Neuronal stem cell (in vitro differentiated cells): ENCODE data around the gene TP53RK.

ENCODE experiments used
- DNase-seq: peaks from one replicate; pipeline ENCODE4 v3.0.0-alpha.2; 2013; ENCODE audit warnings: low spot score
- H2AFZ ChIP-seq: one replicate; pipeline ENCODE4 v1.6.1; 2013; ENCODE audit warnings: mild to moderate bottlenecking, low read length, inconsistent platforms
- H2AK5ac ChIP-seq: 2 replicates; pipeline ENCODE4 v1.6.1; 2013; ENCODE audit warnings: low read depth, mild to moderate bottlenecking, inconsistent platforms, low read length, moderate library complexity, mixed read lengths
- H2BK120ac ChIP-seq: 2 replicates; pipeline ENCODE4 v1.6.1; 2013; ENCODE audit warnings: low read depth, mild to moderate bottlenecking, inconsistent platforms, low read length, moderate library complexity, mixed read lengths
- H2BK12ac ChIP-seq: one replicate; pipeline ENCODE4 v1.6.1; 2013; ENCODE audit warnings: low read length, inconsistent platforms
- H2BK15ac ChIP-seq: 2 replicates; pipeline ENCODE4 v1.6.1; 2013; ENCODE audit warnings: mild to moderate bottlenecking, low read length, inconsistent platforms, mixed read lengths
- H2BK5ac ChIP-seq: one replicate; pipeline ENCODE4 v1.6.1; 2013; ENCODE audit warnings: inconsistent platforms, mild to moderate bottlenecking, low read length, moderate library complexity
- H3K14ac ChIP-seq: one replicate; pipeline ENCODE4 v1.6.1; 2013; ENCODE audit warnings: low read length, inconsistent platforms
- H3K18ac ChIP-seq: 2 replicates; pipeline ENCODE4 v1.6.1; 2013; ENCODE audit warnings: low read length, inconsistent platforms
- H3K23ac ChIP-seq: 2 replicates; pipeline ENCODE4 v1.6.1; 2013; ENCODE audit warnings: low read depth, mild to moderate bottlenecking, mixed read lengths, low read length, inconsistent platforms; ENCODE audit not compliant: poor library complexity
- H3K27ac ChIP-seq: replicated peaks from 3 replicates; pipeline ENCODE4 v1.5.1; 2013; ENCODE audit warnings: low read length, inconsistent platforms
- H3K27me3 ChIP-seq, 3 experiments: 2 replicates each; pipeline ENCODE4 v1.6.1; 2013; ENCODE audit warnings: low read length in 3 of 3, mild to moderate bottlenecking in 2 of 3, inconsistent platforms in 1 of 3, low read depth in 1 of 3, mixed read lengths in 1 of 3, moderate library complexity in 1 of 3; ENCODE audit not compliant: control insufficient read depth in 3 of 3, insufficient read depth in 3 of 3
- H3K36me3 ChIP-seq, 2 donors: replicated peaks in 1 of 2; 2 replicates each; pipeline ENCODE4 v1.6.1; 2013; ENCODE audit warnings: low read length in 2 of 2; ENCODE audit not compliant: control insufficient read depth in 2 of 2, insufficient read depth in 2 of 2
- H3K4ac ChIP-seq: 2 replicates; pipeline ENCODE4 v1.6.1; 2013; ENCODE audit warnings: inconsistent platforms, mild to moderate bottlenecking, low read length, moderate library complexity
- H3K4me1 ChIP-seq, 2 donors: 1 replicate in 1 of 2; 2 replicates in 1 of 2; pipeline ENCODE4 v1.6.1; 2013; ENCODE audit warnings: low read length in 2 of 2, low read depth in 1 of 2; ENCODE audit not compliant: control insufficient read depth in 2 of 2, insufficient read depth in 1 of 2
- H3K4me2 ChIP-seq: one replicate; pipeline ENCODE4 v1.6.1; 2013; ENCODE audit warnings: mild to moderate bottlenecking, low read length, inconsistent platforms; ENCODE audit not compliant: insufficient read depth, poor library complexity, severe bottlenecking
- H3K4me3 ChIP-seq, 2 donors: 2 replicates each; pipeline ENCODE4 v1.5.1; 2013; ENCODE audit warnings: low read length in 2 of 2, mild to moderate bottlenecking in 2 of 2, inconsistent platforms in 1 of 2, moderate library complexity in 1 of 2
- H3K79me1 ChIP-seq: one replicate; pipeline ENCODE4 v1.6.1; 2013; ENCODE audit warnings: low read depth, mild to moderate bottlenecking, inconsistent platforms, low read length, moderate library complexity
- H3K9ac ChIP-seq: one replicate; pipeline ENCODE4 v1.6.1; 2013; ENCODE audit warnings: mild to moderate bottlenecking, low read depth, low read length, inconsistent platforms; ENCODE audit not compliant: poor library complexity
- H3K9me3 ChIP-seq, 2 donors: replicated peaks in 1 of 2; 2 replicates each; pipeline versions ENCODE3 to v1.6.1; 2013; ENCODE audit warnings: low read length in 2 of 2, mild to moderate bottlenecking in 2 of 2, inconsistent platforms in 1 of 2, low read depth in 1 of 2, mixed read lengths in 1 of 2, moderate library complexity in 1 of 2; ENCODE audit not compliant: control insufficient read depth in 2 of 2, insufficient read depth in 1 of 2
- H4K8ac ChIP-seq: one replicate; pipeline ENCODE4 v1.6.1; 2013; ENCODE audit warnings: low read depth, mild to moderate bottlenecking, inconsistent platforms, low read length, moderate library complexity
- H4K91ac ChIP-seq: one replicate; pipeline ENCODE4 v1.6.1; 2013; ENCODE audit warnings: low read length, low read depth, mild to moderate bottlenecking, inconsistent platforms; ENCODE audit not compliant: poor library complexity
- WGBS, 2 donors: extraction: QIAGEN DNeasy Blood & Tissue Kit; methylation state at CpG; one replicate each; pipeline ENCODE4 v1.1.7; 2013; ENCODE audit warnings: missing lambda C conversion rate in 2 of 2, mixed read lengths in 1 of 2; ENCODE audit not compliant: insufficient read length in 2 of 2, insufficient replicate concordance in 1 of 2; ENCODE audit errors: extremely low coverage in 2 of 2; 5-methylcytosine and 5-hydroxymethylcytosine counted together

TP53RK gene

GRCh38 chr20:46683011-46683667, 6.1 kb downstream of the TP53RK start:
- peak overlapping the region; percentile 56 for H3K4me2 ChIP-seq
- peaks cover 13 to 45% of the 10 kb centered on the region in 2 donors for H3K36me3 ChIP-seq
- no peak overlapping the region for H2BK5ac ChIP-seq
- H3K4ac ChIP-seq, result no peak overlapping the region
- no peak overlapping the region for H4K8ac ChIP-seq
- no peak overlapping the region for H4K91ac ChIP-seq
- H2BK120ac ChIP-seq, result no peak overlapping the region
- WGBS, 2 donors, result no CpG with 5 or more reads among the region's 12 CpGs
- DNase-seq, result no peak
- H3K23ac ChIP-seq, result no peak overlapping the region
- H2BK12ac ChIP-seq, result no peak overlapping the region
- H3K9ac ChIP-seq, result no peak overlapping the region
- H2AFZ ChIP-seq, result no peak overlapping the region
- H3K9me3 ChIP-seq, result no peaks in the 10 kb centered on the region
- no peak overlapping the region for H3K4me3 ChIP-seq
- no peak overlapping the region for H3K27ac ChIP-seq
- H2BK15ac ChIP-seq, result no peak overlapping the region
- no peak overlapping the region for H3K18ac ChIP-seq
- peaks cover 5% of the 10 kb centered on the region for H3K79me1 ChIP-seq
- H3K14ac ChIP-seq, result no peak overlapping the region
- peaks cover 18 to 20% of the 10 kb centered on the region in 2 donors for H3K4me1 ChIP-seq
- no peaks in the 10 kb centered on the region for H3K27me3 ChIP-seq
- H2AK5ac ChIP-seq, result no peak overlapping the region

GRCh38 chr20:46682063-46682821, 7.0 kb downstream of the TP53RK start:
- H2AK5ac ChIP-seq, result no peak overlapping the region
- H3K27ac ChIP-seq, result no peak overlapping the region
- no peak overlapping the region for H2BK120ac ChIP-seq
- no peak overlapping the region for H3K4me3 ChIP-seq
- no peak overlapping the region for H3K4me2 ChIP-seq
- H4K91ac ChIP-seq, result no peak overlapping the region
- DNase-seq, result no peak
- no peak overlapping the region for H2BK15ac ChIP-seq
- H3K9ac ChIP-seq, result no peak overlapping the region
- H4K8ac ChIP-seq, result no peak overlapping the region
- no peaks in the 10 kb centered on the region for H3K9me3 ChIP-seq
- H3K14ac ChIP-seq, result no peak overlapping the region
- H3K36me3 ChIP-seq, result peaks cover 13 to 45% of the 10 kb centered on the region in 2 donors
- no peak overlapping the region for H3K18ac ChIP-seq
- H2AFZ ChIP-seq, result no peak overlapping the region
- H2BK5ac ChIP-seq, result no peak overlapping the region
- H2BK12ac ChIP-seq, result no peak overlapping the region
- H3K4me1 ChIP-seq, result peaks cover 16 to 18% of the 10 kb centered on the region in 2 donors
- no CpG with 5 or more reads among the region's 9 CpGs for WGBS, 2 donors
- H3K27me3 ChIP-seq, result no peaks in the 10 kb centered on the region
- H3K79me1 ChIP-seq, result peaks cover 5% of the 10 kb centered on the region
- H3K23ac ChIP-seq, result no peak overlapping the region
- no peak overlapping the region for H3K4ac ChIP-seq

- Histone ChIP-seq H3K36me3 (peaks cover 8 to 35% of the 10 kb centered on the region in 2 donors), H2BK5ac (no peak overlapping the region), H2AK5ac (no peak overlapping the region), H2BK15ac (no peak overlapping the region), H3K4ac (no peak overlapping the region), H3K4me3 (no peak overlapping the region), H2BK120ac (no peak overlapping the region), H4K8ac (no peak overlapping the region), H3K9me3 (no peaks in the 10 kb centered on the region), H2AFZ (no peak overlapping the region), H3K79me1 (peaks cover 5% of the 10 kb centered on the region), H3K9ac (no peak overlapping the region), H3K18ac (no peak overlapping the region), H4K91ac (no peak overlapping the region), H3K4me2 (no peak overlapping the region), H3K14ac (no peak overlapping the region), H3K23ac (no peak overlapping the region), H3K4me1 (peaks cover 15 to 18% of the 10 kb centered on the region in 2 donors), H3K27ac (no peak overlapping the region), H2BK12ac (no peak overlapping the region), H3K27me3 (no peaks in the 10 kb centered on the region)
- WGBS, 2 donors, result no CpG with 5 or more reads among the region's 14 CpGs
- peak; percentile 67 for DNase-seq
Observed at GRCh38 chr20:46681032-46681854, 8.0 kb downstream of the TP53RK start.

GRCh38 chr20:46680684-46681031, 8.6 kb downstream of the TP53RK start:
- Histone ChIP-seq H3K36me3 (peaks cover 6 to 29% of the 10 kb centered on the region in 2 donors), H2BK120ac (no peak overlapping the region), H3K9ac (no peak overlapping the region), H3K4me1 (peaks cover 15 to 18% of the 10 kb centered on the region in 2 donors), H2AFZ (no peak overlapping the region), H2AK5ac (no peak overlapping the region), H4K91ac (no peak overlapping the region), H2BK12ac (no peak overlapping the region), H3K23ac (no peak overlapping the region), H3K18ac (no peak overlapping the region), H4K8ac (no peak overlapping the region), H3K79me1 (peaks cover 5% of the 10 kb centered on the region), H2BK5ac (no peak overlapping the region), H3K27ac (no peak overlapping the region), H3K9me3 (no peaks in the 10 kb centered on the region), H3K4ac (no peak overlapping the region), H3K4me3 (no peak overlapping the region), H3K14ac (no peak overlapping the region), H3K4me2 (no peak overlapping the region), H3K27me3 (no peaks in the 10 kb centered on the region), H2BK15ac (no peak overlapping the region)
- no CpG with 5 or more reads among the region's 2 CpGs for WGBS, 2 donors
- DNase-seq, result no peak
